NCI-H1694 (cell line): ENCODE measurements around the gene TMEM26.

Source experiments
- DNase-seq: peaks from one replicate; lab custom pipeline; 2025; lab: John Stamatoyannopoulos, UW

TMEM26 gene

GRCh38 chr10:61452655-61453641 lies at the start of gene TMEM26:
TSS of gene TMEM26 (minus strand) at chr10:61453381. CDS start at chr10:61453081, 300 bp downstream.
- no peak for DNase-seq

GRCh38 chr10:61500460-61500859 lies 47.3 kb upstream of the TMEM26 start:
- DNase-seq = no peak

GRCh38 chr10:61492364-61492995 lies 39.3 kb upstream of the TMEM26 start:
- no peak for DNase-seq

DNA sequence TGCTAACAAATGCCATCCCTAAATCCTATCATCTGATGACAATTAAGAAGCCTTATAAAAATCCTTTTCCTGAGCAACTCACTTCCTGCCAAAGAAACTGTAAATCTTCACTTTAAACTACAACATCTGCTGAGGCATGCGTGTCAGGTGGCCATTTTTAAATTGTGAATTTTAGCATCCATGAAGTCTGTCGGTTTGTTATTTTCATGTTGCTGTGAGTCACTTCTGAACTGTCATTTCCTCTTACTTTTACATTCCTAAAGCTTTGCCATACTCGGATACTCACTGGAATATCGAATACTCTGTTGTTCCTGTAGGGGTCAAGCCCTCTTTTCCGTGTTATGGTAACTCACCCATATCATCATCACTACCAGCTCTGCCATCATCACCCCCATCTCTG lies 34.3 kb upstream of the TMEM26 start:
- no peak for DNase-seq

- DNase-seq = no peak
Measured at GRCh38 chr10:61486738-61487396, 33.7 kb upstream of the TMEM26 start.

DNA sequence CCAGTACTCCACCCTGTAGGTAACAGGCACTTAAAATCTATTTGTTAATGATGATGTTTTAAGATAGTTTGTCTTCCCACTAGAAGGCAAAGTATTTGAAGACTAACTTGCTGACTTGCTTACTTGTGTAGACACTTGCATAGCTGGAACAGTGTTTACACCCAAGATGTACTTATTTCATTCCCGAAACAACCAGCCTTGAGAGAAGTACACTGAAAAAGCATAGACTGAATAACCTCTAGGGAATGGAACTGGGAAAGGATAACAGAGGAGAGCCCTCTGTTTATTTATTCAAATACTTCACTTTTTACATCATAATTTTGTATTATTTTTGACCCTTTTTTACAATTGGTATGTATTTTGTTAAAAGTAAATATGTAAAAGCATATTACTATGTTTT lies 33.1 kb upstream of the TMEM26 start:
- DNase-seq = no peak

GRCh38 chr10:61481597-61481996 lies 28.4 kb upstream of the TMEM26 start:
- no peak for DNase-seq

DNA sequence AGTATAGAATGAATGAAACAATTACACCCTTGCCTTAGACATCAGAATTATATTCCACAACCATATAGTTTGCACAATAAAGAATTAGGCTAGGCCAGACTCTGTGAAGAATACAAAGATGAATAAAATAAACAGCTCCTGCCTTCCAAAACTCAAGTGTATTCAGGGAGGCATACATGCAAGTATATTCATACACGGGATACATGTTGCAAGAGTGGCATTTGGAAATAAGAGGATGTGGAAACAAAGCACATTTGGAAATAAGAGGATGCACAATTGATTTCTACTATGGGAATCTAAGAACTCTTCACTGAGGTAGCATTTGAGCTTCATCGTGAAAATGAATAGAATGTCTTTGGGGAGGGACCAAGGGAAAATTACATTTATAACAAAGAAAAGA lies 27.0 kb upstream of the TMEM26 start:
- no peak for DNase-seq

DNA sequence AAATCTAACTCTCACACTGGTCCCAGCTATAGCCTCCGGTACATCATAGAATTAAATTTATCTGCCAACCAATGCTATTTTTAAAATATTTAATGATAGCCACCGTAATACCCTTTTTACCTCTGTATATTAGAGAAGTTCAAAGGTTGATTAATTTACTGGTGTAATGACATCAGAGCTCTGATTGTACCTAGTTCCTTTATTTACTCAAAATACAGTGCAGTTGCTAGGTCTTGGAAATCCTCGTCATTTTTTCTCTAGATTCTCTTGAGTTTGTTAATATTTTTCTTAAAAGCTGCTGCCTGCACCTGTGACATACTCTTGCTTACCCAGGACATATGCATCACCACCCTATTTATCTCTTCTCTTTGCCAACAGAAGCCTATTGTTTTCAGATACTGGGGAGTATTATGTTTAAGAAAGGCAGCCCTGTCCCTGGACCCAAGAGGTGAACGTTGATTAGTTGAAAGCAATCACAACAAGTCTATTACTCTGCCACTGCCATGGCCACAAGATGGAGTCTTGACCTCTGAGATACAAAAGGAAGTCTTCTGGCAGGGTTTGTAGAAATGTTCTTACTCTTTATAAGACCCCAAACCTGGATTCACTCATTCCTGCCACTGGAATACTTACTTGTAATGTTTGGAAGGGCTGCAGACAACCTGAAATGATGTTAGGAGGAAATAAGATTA lies 25.6 kb upstream of the TMEM26 start:
- DNase-seq = no peak

GRCh38 chr10:61477451-61477850 lies 24.3 kb upstream of the TMEM26 start:
- DNase-seq = no peak

DNA sequence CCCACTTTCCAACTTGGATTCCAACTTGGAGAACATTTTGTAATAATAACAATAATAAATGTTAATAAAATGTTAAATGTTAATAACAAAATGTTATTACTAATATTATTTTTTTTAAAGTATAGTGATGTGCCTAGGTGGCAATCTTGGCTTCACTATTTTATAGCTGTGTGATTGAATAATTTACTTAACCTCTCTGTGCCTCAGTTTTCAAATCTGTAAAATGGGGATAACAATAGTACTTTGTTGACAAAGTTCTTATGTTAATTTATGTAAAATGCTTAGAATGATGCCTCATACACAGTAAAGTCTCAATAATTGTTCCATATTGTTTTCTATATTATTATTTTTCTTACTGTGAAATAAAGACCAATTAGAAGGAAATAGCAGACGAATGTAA lies 23.3 kb upstream of the TMEM26 start:
- no peak for DNase-seq

DNA sequence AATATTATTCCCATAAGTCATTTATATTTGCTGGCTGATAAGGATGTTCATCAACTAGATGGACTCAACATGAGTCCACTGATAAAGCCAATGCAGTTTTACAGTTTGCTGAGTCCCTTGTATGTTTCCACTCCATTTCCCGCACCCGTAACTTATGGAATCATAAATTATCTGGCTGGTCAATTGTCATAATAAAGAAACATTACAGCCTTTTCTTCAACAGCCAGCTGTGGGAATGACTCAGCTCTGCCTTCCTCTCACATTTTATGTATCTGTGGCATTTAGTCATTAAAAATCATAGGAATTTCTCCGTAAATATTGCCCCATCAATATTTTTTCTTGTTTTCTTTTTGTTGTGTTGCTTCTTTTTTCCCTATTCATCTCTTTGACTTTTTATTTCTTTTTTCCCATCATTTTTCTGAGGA lies 22.3 kb upstream of the TMEM26 start:
- DNase-seq = no peak

- DNase-seq = no peak
Measured at GRCh38 chr10:61472090-61472674, 19.0 kb upstream of the TMEM26 start.

- DNase-seq = no peak
Measured at GRCh38 chr10:61471491-61471890, 18.3 kb upstream of the TMEM26 start.

GRCh38 chr10:61470740-61471139 lies 17.6 kb upstream of the TMEM26 start:
- DNase-seq = no peak

DNA sequence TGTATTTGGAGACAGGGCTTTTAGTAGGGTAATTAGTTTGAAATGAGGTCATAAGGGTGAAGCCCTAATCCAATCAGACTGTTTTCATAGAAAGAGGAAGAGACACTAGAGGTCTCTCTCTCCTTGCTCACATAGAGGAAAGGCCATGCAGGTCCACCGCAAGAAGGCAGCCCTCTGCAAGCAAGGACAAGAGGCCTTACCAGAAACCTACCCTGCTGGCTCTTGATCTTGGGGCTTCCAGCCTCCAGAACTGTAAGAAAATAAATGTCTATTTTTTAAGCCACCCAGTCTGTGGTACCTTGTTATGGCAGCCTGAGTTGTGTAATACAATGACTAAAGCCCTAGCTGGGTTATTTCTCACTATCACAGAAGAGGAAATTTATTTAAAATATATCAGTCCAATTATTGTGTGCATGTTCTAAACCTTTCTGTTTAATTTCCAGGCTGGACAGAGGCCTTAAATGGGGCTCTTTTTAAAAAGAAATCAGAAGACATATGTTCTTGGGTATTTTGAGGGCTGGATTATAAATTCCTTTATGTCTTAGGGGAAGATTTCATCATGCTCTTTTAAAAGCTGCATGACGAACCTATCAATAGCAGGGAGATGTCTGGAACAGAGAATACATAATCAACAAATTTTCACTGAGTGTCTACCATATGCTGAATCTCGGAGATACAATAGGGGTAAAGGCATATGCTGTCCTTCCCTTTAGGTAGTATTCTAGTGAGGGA lies 12.9 kb upstream of the TMEM26 start:
- no peak for DNase-seq

DNA sequence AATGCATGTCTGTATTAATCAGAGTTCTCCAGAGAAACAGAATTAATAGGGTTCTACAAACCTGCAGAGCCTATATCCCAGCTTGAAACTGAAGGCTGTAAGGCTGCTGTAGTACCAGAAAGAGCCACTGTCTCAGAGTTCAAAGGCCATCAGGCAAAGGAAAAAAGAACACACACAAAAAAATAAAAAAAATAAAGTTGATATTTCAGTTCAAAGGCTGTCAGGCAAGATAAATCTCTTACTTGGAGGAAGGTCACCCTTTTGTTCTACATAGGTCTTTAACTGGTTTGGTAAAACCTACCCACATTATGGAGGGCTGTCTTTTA lies 12.0 kb upstream of the TMEM26 start:
- DNase-seq = no peak

GRCh38 chr10:61464461-61465170 lies 11.4 kb upstream of the TMEM26 start:
- no peak for DNase-seq

DNA sequence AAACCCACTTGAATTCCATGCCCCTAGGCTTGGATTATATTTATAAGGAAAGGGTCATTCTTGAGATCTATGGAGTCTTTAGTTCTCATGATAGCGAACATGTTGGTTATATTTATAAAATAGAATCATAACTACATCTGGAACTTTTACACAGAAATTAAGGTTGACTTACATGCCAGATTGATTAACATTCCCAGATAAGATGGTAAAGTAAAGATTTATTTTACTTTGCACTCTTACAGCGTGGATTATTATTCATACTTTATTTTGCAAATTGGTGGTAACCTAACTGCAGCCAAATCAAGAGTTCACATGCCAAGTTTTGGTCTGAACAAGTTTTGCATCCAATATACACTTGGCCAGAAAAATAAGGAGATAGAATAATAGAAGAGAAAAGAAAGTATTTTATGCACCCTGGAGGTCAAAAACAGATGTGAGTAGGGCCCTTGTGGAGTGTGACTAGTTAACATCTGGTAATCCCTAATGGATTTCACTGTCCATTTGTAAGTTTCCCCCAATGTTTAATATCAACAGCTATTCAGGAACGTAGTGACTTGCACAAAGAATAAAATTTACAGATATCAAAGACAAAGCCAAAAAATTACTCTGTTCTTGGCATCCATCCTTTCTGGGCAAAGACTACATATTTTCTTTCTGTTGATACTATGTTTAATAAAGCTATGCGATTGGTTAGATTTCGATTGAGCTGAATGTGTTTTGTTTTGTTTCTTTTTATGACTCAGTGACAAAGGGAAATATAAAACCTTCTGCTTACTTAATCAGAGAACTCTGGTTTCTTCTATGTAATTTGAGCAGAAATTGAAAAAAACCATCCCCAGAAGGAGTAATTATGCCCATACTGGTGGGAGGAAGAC lies 10.1 kb upstream of the TMEM26 start:
- no peak for DNase-seq

GRCh38 chr10:61460835-61461234 lies 7.7 kb upstream of the TMEM26 start:
- DNase-seq = no peak
